H1 (cell line): ENCODE measurements around the gene IL16. TPM values are rescaled to one million over a fixed set of nuclear protein-coding genes. Genes with fewer than 3 reads are reported as not detected.

Experiments
- BRCA1 ChIP-seq: IDR thresholded peaks from 2 replicates; pipeline ENCODE4 v1.6.1; 2012; ENCODE audit warnings: low read depth, low read length, improper control_type of control experiment
- CTBP2 ChIP-seq: IDR thresholded peaks from 2 replicates; pipeline ENCODE4 v1.7.0; 2011; ENCODE audit warnings: borderline replicate concordance, mild to moderate bottlenecking, moderate library complexity, mixed read lengths, low read length; ENCODE audit not compliant: insufficient read depth, insufficient read length
- TCF12 ChIP-seq: IDR thresholded peaks from 2 replicates; pipeline ENCODE4 v1.6.1; 2011; ENCODE audit warnings: low read depth, mild to moderate bottlenecking, low read length
- polyA plus RNA-seq, 7 experiments: library from polyadenylated mRNA; depleted of rRNA in 3 of 7; stranded (reverse) in 5 of 7; unstranded in 2 of 7; fragments of >200 nt in 5 of 7; fragments of 200-250 nt in 2 of 7; gene quantifications; 1 replicate in 5 of 7; 2 replicates in 1 of 7; 4 replicates in 1 of 7; pipeline versions ENCODE4 v1.2.1 to v1.2.3, GENCODE V29; 2011 to 2013; ENCODE audit warnings: missing spikeins in 2 of 7, mixed read lengths in 2 of 7
- total RNA-seq: library from RNA; stranded (reverse); fragmentation: NEBNext Ultra II Directional; extraction: Animal tissue kit (Norgen Biotek cat#: 25700); gene quantifications from 2 replicates; pipeline ENCODE4 v1.2.1, GENCODE V29; 2021
- TF ChIP-seq, protein P1 (sequence below): fragments of 300-600 bp; sonication (generic); IDR thresholded peaks from 2 replicates; pipeline ENCODE4 v1.7.1; 2012; ENCODE audit warnings: low read length, moderate library complexity, mild to moderate bottlenecking, inconsistent platforms; ENCODE audit not compliant: insufficient replicate concordance

IL16 gene
- total and polyA plus RNA-seq, 2 of the 8 experiments (the other 6 are each of a cell fraction or from before 2014, with no cell fraction given), result 0.03 to 0.09 TPM

DNA sequence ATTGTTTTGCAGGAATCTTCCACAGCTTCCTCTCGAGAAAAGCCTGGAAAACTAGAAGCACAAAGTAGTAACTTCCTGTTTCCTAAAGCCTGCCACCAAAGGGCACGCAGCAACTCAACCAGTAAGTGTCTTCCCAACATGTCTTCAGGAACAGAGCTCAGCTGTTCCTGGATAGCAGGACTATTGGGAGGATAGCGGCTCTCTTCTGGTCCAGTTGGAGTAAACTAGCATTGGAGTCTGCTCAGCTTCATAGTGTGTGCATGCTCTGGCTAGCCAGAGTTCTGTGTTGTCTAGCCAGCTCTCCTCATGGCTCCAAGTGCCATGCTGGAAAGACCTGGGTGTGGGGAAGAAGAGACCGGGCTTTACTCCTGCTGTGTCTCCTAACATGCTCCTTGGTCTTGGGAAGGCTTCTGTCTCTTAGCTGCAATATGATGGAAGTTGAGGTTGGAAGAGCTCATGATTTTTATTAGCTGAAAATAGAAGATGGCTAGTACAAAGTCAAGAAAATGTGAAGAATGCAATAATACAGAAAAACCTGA lies 63.1 kb downstream of the IL16 start (continued):
- TF ChIP-seq CTBP2 (no peak), BRCA1 (no peak), TCF12 (no peak)
- TF ChIP-seq, protein P1, sequence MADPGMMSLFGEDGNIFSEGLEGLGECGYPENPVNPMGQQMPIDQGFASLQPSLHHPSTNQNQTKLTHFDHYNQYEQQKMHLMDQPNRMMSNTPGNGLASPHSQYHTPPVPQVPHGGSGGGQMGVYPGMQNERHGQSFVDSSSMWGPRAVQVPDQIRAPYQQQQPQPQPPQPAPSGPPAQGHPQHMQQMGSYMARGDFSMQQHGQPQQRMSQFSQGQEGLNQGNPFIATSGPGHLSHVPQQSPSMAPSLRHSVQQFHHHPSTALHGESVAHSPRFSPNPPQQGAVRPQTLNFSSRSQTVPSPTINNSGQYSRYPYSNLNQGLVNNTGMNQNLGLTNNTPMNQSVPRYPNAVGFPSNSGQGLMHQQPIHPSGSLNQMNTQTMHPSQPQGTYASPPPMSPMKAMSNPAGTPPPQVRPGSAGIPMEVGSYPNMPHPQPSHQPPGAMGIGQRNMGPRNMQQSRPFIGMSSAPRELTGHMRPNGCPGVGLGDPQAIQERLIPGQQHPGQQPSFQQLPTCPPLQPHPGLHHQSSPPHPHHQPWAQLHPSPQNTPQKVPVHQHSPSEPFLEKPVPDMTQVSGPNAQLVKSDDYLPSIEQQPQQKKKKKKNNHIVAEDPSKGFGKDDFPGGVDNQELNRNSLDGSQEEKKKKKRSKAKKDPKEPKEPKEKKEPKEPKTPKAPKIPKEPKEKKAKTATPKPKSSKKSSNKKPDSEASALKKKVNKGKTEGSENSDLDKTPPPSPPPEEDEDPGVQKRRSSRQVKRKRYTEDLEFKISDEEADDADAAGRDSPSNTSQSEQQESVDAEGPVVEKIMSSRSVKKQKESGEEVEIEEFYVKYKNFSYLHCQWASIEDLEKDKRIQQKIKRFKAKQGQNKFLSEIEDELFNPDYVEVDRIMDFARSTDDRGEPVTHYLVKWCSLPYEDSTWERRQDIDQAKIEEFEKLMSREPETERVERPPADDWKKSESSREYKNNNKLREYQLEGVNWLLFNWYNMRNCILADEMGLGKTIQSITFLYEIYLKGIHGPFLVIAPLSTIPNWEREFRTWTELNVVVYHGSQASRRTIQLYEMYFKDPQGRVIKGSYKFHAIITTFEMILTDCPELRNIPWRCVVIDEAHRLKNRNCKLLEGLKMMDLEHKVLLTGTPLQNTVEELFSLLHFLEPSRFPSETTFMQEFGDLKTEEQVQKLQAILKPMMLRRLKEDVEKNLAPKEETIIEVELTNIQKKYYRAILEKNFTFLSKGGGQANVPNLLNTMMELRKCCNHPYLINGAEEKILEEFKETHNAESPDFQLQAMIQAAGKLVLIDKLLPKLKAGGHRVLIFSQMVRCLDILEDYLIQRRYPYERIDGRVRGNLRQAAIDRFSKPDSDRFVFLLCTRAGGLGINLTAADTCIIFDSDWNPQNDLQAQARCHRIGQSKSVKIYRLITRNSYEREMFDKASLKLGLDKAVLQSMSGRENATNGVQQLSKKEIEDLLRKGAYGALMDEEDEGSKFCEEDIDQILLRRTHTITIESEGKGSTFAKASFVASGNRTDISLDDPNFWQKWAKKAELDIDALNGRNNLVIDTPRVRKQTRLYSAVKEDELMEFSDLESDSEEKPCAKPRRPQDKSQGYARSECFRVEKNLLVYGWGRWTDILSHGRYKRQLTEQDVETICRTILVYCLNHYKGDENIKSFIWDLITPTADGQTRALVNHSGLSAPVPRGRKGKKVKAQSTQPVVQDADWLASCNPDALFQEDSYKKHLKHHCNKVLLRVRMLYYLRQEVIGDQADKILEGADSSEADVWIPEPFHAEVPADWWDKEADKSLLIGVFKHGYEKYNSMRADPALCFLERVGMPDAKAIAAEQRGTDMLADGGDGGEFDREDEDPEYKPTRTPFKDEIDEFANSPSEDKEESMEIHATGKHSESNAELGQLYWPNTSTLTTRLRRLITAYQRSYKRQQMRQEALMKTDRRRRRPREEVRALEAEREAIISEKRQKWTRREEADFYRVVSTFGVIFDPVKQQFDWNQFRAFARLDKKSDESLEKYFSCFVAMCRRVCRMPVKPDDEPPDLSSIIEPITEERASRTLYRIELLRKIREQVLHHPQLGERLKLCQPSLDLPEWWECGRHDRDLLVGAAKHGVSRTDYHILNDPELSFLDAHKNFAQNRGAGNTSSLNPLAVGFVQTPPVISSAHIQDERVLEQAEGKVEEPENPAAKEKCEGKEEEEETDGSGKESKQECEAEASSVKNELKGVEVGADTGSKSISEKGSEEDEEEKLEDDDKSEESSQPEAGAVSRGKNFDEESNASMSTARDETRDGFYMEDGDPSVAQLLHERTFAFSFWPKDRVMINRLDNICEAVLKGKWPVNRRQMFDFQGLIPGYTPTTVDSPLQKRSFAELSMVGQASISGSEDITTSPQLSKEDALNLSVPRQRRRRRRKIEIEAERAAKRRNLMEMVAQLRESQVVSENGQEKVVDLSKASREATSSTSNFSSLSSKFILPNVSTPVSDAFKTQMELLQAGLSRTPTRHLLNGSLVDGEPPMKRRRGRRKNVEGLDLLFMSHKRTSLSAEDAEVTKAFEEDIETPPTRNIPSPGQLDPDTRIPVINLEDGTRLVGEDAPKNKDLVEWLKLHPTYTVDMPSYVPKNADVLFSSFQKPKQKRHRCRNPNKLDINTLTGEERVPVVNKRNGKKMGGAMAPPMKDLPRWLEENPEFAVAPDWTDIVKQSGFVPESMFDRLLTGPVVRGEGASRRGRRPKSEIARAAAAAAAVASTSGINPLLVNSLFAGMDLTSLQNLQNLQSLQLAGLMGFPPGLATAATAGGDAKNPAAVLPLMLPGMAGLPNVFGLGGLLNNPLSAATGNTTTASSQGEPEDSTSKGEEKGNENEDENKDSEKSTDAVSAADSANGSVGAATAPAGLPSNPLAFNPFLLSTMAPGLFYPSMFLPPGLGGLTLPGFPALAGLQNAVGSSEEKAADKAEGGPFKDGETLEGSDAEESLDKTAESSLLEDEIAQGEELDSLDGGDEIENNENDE, result no peak
- TF ChIP-seq, all 59 proteins: peak for 0
